AG08395 (cell line): ENCODE data around the gene PRDM4.

Source experiments
- DNase-seq: peaks from one replicate; pipeline ENCODE4 v3.0.0; 2012; ENCODE audit warnings: mixed read lengths, low spot score

PRDM4 gene

GRCh38 chr12:107685360-107686248 lies 75.3 kb downstream of the PRDM4 start, which contains the start of gene PWP1:
Gene PWP1, plus strand, starts transcription at chr12:107685799. Its CDS starts 101 bp downstream, at chr12:107685900.
- DNase-seq, result peak; percentile 98

DNA sequence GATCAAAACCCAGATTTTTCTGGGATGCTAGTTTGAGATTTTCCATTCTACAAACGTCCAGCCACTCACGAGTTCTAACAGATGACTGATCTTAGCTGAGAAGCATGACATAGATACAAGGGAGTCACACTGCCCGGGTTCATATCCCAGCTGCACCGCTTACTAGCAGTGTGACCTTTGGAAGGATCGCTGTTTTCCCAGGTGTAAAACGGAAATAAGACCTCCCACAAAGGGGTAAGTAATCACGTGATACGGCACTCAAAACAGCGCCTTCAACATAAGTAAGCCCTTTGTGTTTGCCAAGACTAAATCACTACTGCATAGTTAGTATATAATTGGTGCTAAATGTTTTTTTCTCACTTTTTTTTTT lies 76.0 kb downstream of the PRDM4 start:
- no peak for DNase-seq

- DNase-seq, result no peak
Measured at GRCh38 chr12:107684029-107684795, 76.7 kb downstream of the PRDM4 start.
